ENCODE measurements around the gene MGAT4B.
A peak's percentile ranks its signal among the peaks of the same experiment; 100 is the strongest.
"Not testable (repeated sequence)": the region's sequence is repeated elsewhere in the genome, so short reads cannot be mapped to it uniquely, and the experiment has no call there.

The MGAT4B gene

GRCh38 chr5:179795863-179796833, 10.5 kb downstream of the MGAT4B start:
- DNase-seq, result peak in 44 of 56 donors; percentile 35 to 82 (median 60)

GRCh38 chr5:179795049-179795862, 11.4 kb downstream of the MGAT4B start:
- DNase-seq, result peak in 1 of 56 donors; percentile 25

GRCh38 chr5:179794575-179794974, 12.1 kb downstream of the MGAT4B start:
- no peak for DNase-seq

GRCh38 chr5:179794171-179794570, 12.5 kb downstream of the MGAT4B start:
- DNase-seq, result no peak

- DNase-seq, result peak in 31 of 56 donors; percentile 14 to 70 (median 37)
Observed at GRCh38 chr5:179793468-179794139, 13.1 kb downstream of the MGAT4B start, which contains the start of gene LTC4S. Gene LTC4S, plus strand, starts transcription at chr5:179793986. Its CDS starts 95 bp downstream, at chr5:179794081.

GRCh38 chr5:179792612-179793467, 13.8 kb downstream of the MGAT4B start:
- peak in 3 of 56 donors; percentile 23 to 37 (median 29) for DNase-seq

- DNase-seq, result peak in 1 of 56 donors; percentile 49
Observed at GRCh38 chr5:179791881-179792611, 14.6 kb downstream of the MGAT4B start.

- DNase-seq, result not testable (repeated sequence)
Observed at GRCh38 chr5:179789278-179789677, 17.4 kb downstream of the MGAT4B start.

- no peak for DNase-seq
Observed at GRCh38 chr5:179788193-179788854, 18.3 kb downstream of the MGAT4B start.

- no peak for DNase-seq
Observed at GRCh38 chr5:179786861-179787260, 19.8 kb downstream of the MGAT4B start.

- DNase-seq, result no peak
Observed at GRCh38 chr5:179783128-179783527, 23.5 kb downstream of the MGAT4B start.

GRCh38 chr5:179781846-179782245, 24.8 kb downstream of the MGAT4B start:
- no peak for DNase-seq

- DNase-seq, result no peak
Observed at GRCh38 chr5:179780362-179780761, 26.3 kb downstream of the MGAT4B start.

GRCh38 chr5:179779826-179780225, 26.8 kb downstream of the MGAT4B start:
- no peak for DNase-seq

GRCh38 chr5:179778591-179778990, 28.1 kb downstream of the MGAT4B start:
- no peak for DNase-seq

GRCh38 chr5:179777909-179778308, 28.8 kb downstream of the MGAT4B start:
- DNase-seq, result no peak

GRCh38 chr5:179777456-179777855, 29.2 kb downstream of the MGAT4B start:
- no peak for DNase-seq

GRCh38 chr5:179776411-179776938, 30.2 kb downstream of the MGAT4B start:
- DNase-seq, result no peak

GRCh38 chr5:179774442-179774841, 32.2 kb downstream of the MGAT4B start:
- no peak for DNase-seq
